GM21526 (cell line): Measurements from ENCODE around the gene SLC22A1.
"Not testable (repeated sequence)": the region's sequence is repeated elsewhere in the genome, so short reads cannot be mapped to it uniquely, and the experiment has no call there.

Experiments used
- ATAC-seq: cut with Tn5 transposase; IDR thresholded peaks from one replicate; pipeline ENCODE4 v1.9.1; 2021; ENCODE audit warnings: moderate library complexity; ENCODE audit not compliant: unreplicated experiment, low FRiP score

The SLC22A1 gene

DNA sequence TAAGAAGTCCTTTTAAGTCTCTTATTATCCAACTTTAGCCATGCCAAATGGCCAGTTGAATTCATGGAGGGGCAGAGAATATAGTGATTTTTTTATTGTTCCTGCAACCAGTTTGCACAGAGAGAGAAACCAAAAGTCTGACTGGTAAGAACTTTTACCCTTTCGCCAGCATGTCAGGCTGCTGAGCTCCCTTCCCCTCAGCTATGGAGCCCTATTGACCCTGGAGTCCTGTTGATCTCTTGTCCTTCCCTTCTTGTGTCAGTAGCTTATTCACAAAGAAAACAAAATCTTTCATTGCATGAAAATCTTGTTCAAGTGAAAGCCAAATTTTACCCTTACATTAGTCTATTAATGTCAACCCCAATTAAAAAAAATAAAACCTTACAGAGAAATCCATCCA lies 1.5 kb upstream of the SLC22A1 start:
- no peak for ATAC-seq

GRCh38 chr6:160121981-160122380 lies 366 bp downstream of the SLC22A1 start:
- no peak for ATAC-seq

DNA sequence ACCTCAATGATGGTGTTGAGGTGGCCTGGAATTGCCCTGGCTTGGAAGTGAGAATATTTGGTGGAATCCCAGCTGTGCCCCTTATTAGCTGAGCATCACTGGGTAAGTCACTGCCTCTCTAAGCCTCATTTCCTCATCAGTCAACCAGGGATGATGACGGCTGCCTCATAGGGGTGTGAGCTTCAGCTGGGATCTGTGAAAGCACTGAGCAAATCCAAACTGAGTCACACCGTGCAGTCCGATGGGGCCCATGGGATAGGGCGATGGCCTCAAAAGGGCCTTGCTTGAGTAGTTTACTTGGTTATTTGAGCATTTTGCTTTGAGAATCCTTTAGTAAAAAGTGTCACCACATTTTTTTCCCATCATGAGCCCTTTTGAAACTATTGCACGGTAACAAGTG lies 1.1 kb downstream of the SLC22A1 start:
- no peak for ATAC-seq

DNA sequence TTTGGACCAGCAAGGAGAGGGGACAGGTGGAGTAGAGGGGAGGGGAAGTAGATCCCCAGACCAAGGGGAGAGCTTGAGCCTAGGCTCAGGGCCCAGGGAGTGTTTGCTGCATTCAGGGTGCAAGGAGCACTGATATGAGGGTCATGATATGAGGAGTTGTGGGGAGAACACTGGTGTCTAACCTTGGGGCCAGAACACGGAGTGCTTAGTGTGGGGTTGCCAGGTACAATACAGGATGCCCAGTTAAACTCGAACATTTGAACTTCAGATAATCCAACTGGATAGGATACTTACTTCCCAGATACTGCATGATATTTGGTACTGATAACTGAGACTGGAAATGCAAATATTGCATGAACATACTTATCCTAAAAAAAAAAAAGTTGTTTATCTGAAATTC lies 2.4 kb downstream of the SLC22A1 start:
- no peak for ATAC-seq

DNA sequence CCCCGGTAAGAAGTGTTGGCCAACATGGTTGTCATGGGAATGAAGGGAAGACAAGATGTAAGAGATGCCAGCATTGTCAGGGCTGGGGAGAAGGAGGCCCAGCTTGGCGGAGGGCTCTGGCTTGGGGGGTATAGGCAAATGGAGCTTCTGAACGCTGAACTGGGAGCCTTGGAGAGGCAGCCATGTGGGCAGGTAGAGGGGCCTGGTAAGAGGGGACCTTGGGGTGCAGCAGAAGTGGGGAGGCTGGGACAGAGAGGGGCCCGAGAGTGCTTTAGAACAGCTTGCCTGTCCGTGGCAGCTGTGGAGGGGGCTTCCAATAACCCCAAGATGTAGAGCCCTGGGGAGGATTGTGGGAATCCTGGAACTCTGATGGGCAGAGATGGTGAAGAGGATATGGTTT lies 3.0 kb downstream of the SLC22A1 start:
- ATAC-seq: no peak

- not testable (repeated sequence) for ATAC-seq
These were observed 3.5 kb downstream of the SLC22A1 start for GRCh38 chr6:160125105-160125504.

GRCh38 chr6:160127270-160128124 lies 5.9 kb downstream of the SLC22A1 start:
- ATAC-seq: no peak

DNA sequence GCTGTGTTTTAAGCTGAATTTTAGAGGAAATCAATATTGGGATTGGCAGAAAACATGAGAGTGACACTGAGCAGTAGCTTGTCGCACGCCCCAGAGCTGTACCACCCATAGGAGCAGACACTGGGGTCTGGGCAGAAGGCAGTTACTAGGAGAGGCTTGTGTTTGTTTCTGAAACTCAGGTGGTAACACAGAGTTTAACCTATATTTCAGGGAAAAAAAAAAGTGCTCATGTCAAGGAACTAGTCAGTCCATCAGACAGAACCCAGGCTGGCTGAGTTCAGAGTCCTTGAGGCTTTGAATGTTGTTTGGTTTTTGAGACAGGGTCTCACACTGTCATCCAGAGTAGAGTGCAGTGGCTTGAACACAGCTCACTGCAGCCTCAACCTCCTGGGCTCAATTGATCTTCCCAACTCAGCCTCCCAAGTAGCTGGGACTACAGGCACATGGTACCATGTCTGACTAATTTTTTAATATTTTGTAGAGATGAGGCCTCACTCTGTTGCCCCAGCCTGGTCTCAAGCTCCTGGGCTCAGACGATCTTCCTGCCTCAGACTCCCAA lies 6.6 kb downstream of the SLC22A1 start:
- ATAC-seq: no peak

- ATAC-seq: no peak
These were observed 7.4 kb downstream of the SLC22A1 start for GRCh38 chr6:160128879-160129516.

DNA sequence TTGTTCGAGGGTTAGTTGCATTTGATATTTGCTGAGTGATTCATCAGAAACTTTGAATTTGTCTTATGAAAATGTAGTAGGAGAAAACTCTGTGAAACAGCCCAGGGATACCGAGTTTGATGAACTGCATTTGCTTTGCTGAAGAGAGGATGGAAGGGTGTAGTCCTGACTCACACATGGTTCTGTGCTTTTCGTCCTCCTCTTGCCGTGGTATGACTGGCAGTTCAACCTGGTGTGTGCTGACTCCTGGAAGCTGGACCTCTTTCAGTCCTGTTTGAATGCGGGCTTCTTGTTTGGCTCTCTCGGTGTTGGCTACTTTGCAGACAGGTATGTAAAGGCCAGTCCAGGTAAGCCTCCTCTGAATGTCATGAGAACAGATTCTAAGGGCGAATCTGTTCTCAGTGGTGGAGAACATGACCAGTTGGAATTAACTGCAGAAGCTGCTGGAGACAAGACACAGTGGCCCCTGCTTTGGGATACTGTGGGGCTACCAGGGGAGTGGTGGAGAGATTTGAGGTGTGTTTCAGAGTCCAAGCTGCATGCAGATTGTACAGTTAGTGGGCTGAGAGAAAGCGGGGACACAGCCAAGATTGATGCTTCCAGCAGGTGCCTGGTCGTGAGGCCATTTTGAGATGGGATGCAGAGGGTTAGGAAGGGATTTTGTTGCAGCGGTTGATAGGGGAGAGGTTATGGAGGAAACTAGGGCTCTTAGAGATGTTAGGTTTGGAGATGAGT lies 8.4 kb downstream of the SLC22A1 start:
- ATAC-seq: no peak

DNA sequence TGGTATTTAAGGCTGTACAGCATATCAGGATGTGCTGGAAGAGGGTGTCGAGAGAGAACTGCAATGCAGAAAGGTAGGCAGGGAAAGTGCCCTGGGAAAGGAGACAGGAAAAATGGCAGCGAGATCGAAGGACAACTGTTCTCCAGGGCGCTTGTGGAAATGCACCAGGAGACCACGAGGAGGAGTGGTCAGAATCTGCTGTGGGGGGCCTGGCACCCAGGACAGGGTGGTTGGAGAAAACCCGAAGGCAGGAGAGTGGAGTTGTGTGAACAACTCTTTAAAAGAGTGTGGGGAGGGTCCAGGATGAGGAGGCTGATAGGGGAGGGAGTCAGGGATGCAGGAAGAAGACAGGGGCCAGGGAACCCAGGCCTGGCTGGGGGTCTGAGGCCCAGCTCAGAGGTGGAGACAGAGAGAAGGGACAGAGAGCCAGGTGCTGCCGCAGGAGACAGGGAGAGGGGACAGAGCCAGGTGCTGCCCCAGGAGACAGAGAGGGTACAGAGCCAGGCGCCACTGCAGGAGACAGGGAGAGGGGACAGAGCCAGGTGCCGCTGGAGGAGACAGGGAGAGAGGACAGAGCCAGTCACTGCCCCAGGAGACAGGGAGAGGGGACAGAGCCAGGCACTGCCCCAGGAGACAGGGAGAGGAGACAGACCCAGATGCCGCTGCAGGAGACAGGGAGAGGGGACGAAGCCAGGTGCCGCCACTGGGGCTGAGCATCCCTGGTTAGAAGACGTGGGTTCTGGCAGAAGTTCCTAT lies 9.3 kb downstream of the SLC22A1 start:
- no peak for ATAC-seq

GRCh38 chr6:160131636-160132296 lies 10.2 kb downstream of the SLC22A1 start:
- no peak for ATAC-seq

- no peak for ATAC-seq
These were observed 10.7 kb downstream of the SLC22A1 start for GRCh38 chr6:160132297-160132637.

GRCh38 chr6:160132776-160133338 lies 11.2 kb downstream of the SLC22A1 start:
- no peak for ATAC-seq

GRCh38 chr6:160133441-160134336 lies 12.1 kb downstream of the SLC22A1 start:
- ATAC-seq: no peak

- ATAC-seq: not testable (repeated sequence)
These were observed 12.7 kb downstream of the SLC22A1 start for GRCh38 chr6:160134337-160134751.

DNA sequence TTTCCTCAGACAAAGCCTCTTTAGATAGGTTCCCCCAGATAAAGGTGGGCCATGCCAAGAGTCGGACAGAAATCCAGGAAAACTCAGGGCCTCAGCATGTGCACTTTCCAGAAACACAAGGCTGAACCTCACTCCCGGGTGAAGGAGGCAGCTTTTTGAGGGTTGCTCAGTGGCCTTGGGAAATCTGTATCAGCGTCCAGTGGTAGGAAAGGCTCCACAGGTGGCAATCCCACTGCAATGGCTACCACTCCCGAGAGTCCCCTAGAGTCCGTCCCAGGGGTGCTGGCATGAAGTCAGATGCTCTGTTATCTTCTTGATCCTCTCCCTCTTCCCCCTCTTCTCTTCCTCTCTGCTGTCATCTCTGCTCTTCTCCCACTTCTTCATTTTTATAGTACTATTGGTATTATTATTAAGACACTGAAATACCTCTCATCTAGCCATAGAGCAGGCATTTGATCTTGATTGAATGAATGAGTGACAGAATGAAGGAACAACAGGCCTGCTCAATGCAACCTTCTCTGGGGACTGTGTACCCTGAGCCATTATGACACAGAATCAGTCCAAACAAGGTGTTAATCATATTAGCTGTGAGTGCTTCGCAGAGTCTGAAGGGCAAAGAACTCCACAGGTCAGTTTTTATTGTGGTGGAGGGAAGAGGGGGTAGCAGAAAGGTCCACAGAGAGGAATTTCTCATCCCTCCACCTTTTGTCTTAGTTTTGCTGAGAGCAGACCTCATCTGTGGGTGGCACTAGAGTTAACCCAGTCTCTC lies 13.3 kb downstream of the SLC22A1 start:
- ATAC-seq: no peak
